MG63 (cell line): ENCODE measurements around the gene MYL10. TPM values are rescaled to one million over a fixed set of nuclear protein-coding genes. Genes with fewer than 3 reads are reported as not detected.

Source experiments
- DNase-seq: peaks from one replicate; pipeline ENCODE4 v3.0.0-alpha.2; 2020
- H3K27me3 ChIP-seq: fragments of 250-450 bp; sonication (Bioruptor Pico); 2 replicates; pipeline ENCODE4 v1.5.1; 2020; ENCODE audit warnings: mild to moderate bottlenecking, moderate library complexity
- H3K36me3 ChIP-seq: fragments of 250-450 bp; sonication (Bioruptor Pico); 2 replicates; pipeline ENCODE4 v1.5.1; 2020; ENCODE audit warnings: mild to moderate bottlenecking, moderate library complexity
- H3K4me3 ChIP-seq: fragments of 250-450 bp; sonication (Bioruptor Pico); 2 replicates; pipeline ENCODE4 v1.5.1; 2020; ENCODE audit warnings: mild to moderate bottlenecking, moderate library complexity
- H3K9me3 ChIP-seq: fragments of 250-450 bp; sonication (Bioruptor Pico); 2 replicates; pipeline ENCODE4 v1.5.1; 2020; ENCODE audit warnings: mild to moderate bottlenecking, moderate library complexity
- total RNA-seq: library from RNA; depleted of rRNA; stranded (reverse); fragments of >200 nt; shearing (Covaris generic); gene quantifications from 2 replicates; pipeline ENCODE4 v1.2.3, GENCODE V29; 2014; ENCODE audit warnings: low replicate concordance

Gene MYL10
- total RNA-seq, 1 experiment from 2014 or later, result not detected

GRCh38 chr7:101595246-101595645 is 33.9 kb downstream of the MYL10 start:
- no peaks in the 10 kb centered on the region for H3K27me3 ChIP-seq
- no peak for DNase-seq
- no peaks in the 10 kb centered on the region for H3K36me3 ChIP-seq
- no peak overlapping the region for H3K4me3 ChIP-seq
- no peaks in the 10 kb centered on the region for H3K9me3 ChIP-seq

DNA sequence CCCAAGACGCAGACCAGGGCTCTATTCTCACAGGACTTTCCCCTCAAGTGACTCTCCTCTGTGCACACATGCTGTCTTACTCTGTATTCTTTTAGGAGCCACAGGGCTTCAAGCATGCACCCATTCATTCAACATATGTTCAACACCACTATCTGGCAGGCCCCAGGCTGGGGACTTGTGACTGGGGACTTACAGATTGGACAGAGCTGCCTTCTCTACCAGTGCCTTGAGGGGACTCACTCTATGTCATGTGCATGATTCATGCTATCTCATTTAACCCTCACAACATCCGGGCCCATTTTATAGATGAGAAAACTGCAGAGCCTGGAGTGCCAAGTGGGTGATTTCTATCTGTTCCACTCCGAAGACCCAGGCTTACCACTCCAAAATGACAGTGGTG is 34.3 kb downstream of the MYL10 start:
- Histone ChIP-seq H3K9me3 (no peaks in the 10 kb centered on the region), H3K4me3 (no peak overlapping the region), H3K27me3 (no peaks in the 10 kb centered on the region), H3K36me3 (no peaks in the 10 kb centered on the region)
- no peak for DNase-seq

- H3K27me3 ChIP-seq, result no peaks in the 10 kb centered on the region
- H3K36me3 ChIP-seq, result no peaks in the 10 kb centered on the region
- no peak overlapping the region for H3K4me3 ChIP-seq
- DNase-seq, result no peak
- no peaks in the 10 kb centered on the region for H3K9me3 ChIP-seq
Measured at GRCh38 chr7:101593556-101593955, 35.5 kb downstream of the MYL10 start.

GRCh38 chr7:101591504-101591903 is 37.6 kb downstream of the MYL10 start:
- no peaks in the 10 kb centered on the region for H3K36me3 ChIP-seq
- no peak for DNase-seq
- no peak overlapping the region for H3K4me3 ChIP-seq
- no peaks in the 10 kb centered on the region for H3K9me3 ChIP-seq
- no peaks in the 10 kb centered on the region for H3K27me3 ChIP-seq

- H3K4me3 ChIP-seq, result no peak overlapping the region
- no peaks in the 10 kb centered on the region for H3K27me3 ChIP-seq
- no peak for DNase-seq
- no peaks in the 10 kb centered on the region for H3K36me3 ChIP-seq
- H3K9me3 ChIP-seq, result no peaks in the 10 kb centered on the region
Measured at GRCh38 chr7:101590663-101591435, 38.2 kb downstream of the MYL10 start.

DNA sequence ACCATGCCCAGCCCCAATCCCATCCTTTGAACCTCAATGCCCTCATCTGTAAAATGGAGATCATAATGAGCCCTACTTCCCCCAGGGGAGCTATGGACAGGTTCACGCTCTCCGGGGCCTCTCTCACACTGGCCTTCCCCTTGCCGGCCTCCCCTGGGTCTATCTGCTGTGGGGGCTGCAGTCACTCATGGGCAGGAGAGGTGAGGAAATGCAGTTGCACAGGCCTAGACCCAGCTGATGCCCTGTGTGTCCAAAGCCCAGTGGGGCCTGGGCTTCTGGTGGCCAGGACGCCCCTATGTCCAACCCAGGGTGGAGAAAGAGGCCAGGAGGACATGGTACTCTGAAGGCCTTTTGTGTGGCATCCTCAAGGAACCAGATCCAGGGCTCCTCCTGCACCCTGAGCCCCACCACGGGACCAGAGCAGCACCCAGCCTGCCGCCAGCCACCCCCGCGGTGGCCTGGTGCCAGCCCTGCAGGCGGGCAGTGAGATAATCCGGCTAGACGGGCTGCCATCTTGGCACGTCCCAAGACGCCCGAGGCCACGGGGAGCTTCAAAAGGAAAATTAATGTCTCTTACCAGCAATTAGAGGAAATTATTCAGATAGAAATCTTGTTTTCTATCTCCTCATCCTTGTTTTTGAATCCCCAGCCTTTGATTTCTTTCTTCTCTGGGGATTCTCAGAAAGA is 39.0 kb downstream of the MYL10 start:
- no peaks in the 10 kb centered on the region for H3K27me3 ChIP-seq
- no peak overlapping the region for H3K4me3 ChIP-seq
- no peaks in the 10 kb centered on the region for H3K36me3 ChIP-seq
- no peak for DNase-seq
- no peaks in the 10 kb centered on the region for H3K9me3 ChIP-seq

DNA sequence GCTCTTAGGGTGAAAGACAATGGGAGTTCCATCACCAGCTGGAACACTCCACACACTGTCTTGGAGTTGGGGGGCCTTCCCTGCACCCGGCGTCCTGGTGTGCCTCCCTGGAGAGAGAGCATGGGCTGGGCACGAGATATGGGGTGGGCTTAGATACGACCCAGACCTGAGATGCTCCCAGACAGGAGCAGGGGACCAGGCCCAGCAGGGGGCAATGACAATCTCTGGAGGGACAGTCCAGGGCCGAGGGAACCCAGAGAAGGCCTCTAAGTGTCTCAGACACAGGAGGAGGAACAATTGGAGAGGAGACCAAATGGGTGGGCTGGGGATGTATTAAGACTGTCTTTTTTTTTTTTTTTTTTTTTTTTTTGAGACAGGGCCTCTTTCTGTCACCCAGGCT is 40.0 kb downstream of the MYL10 start:
- no peak for DNase-seq
- Histone ChIP-seq H3K9me3 (no peaks in the 10 kb centered on the region), H3K27me3 (no peaks in the 10 kb centered on the region), H3K36me3 (no peaks in the 10 kb centered on the region), H3K4me3 (no peak overlapping the region)

- H3K4me3 ChIP-seq, result no peak overlapping the region
- no peaks in the 10 kb centered on the region for H3K27me3 ChIP-seq
- no peak for DNase-seq
- H3K36me3 ChIP-seq, result no peaks in the 10 kb centered on the region
- no peaks in the 10 kb centered on the region for H3K9me3 ChIP-seq
Measured at GRCh38 chr7:101588131-101588935, 40.8 kb downstream of the MYL10 start.

GRCh38 chr7:101586906-101587677 is 42.0 kb downstream of the MYL10 start:
- Histone ChIP-seq H3K27me3 (no peaks in the 10 kb centered on the region), H3K36me3 (no peaks in the 10 kb centered on the region), H3K9me3 (no peaks in the 10 kb centered on the region), H3K4me3 (no peak overlapping the region)
- no peak for DNase-seq

DNA sequence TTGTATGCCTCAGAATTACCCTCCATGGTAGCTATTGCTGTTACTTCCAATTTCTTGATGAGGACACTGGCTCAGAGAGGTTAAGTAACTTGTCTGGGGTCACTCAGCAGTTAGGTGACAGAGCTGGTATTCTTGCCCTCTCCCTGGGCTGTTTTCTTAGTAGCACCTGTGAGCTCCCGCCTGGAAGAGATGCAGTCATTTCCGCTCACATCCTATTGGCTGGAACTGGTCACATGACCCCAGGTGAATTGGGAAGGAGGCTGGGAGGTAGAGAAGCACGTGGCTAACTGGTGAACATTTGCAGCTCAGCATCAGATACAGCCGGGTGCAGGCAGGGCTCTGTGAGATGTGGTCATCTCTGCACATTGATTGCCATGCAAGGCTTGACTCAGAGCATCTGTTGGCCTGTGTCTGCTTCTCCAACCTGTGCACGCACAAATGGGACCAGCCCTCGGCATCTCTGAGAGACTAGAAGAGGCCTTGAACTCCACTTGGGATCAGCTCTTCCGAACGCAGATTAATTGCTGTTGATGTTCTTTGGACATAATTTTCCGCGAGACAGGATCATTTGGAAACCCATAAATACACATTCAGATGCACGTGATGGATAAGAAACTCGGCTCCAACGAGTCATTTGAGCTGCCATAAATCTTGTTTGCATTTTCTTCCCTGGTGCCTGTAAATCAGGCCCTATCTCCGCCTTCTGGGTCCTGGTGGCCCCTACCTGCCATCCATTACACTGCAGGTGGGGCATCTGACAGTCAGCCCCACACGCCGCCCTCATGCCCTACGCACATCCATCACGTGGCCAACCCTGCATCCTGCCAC is 42.8 kb downstream of the MYL10 start:
- H3K36me3 ChIP-seq, result no peaks in the 10 kb centered on the region
- no peak for DNase-seq
- no peaks in the 10 kb centered on the region for H3K9me3 ChIP-seq
- H3K27me3 ChIP-seq, result no peaks in the 10 kb centered on the region
- H3K4me3 ChIP-seq, result no peak overlapping the region

DNA sequence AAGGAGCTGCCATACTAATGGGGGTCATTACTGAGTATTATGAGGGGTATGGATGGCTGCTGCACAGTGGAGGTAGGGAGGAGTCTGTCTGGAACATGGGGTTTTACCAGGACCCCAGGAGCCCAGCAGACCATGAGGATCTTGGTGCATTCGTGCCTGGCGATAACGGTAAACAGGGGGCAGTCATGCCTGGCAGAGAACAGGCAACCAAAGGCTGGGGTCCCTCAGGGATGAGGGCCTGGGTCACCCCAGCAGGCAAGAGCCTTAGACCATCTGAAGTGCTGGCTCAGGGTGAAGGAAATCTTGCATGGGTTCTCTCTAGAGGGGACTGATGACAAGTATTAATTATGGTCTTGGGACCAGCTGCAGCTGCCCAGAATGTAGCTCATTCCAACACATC is 46.1 kb downstream of the MYL10 start:
- no peaks in the 10 kb centered on the region for H3K36me3 ChIP-seq
- H3K4me3 ChIP-seq, result no peak overlapping the region
- DNase-seq, result no peak
- H3K27me3 ChIP-seq, result no peaks in the 10 kb centered on the region
- no peaks in the 10 kb centered on the region for H3K9me3 ChIP-seq

DNA sequence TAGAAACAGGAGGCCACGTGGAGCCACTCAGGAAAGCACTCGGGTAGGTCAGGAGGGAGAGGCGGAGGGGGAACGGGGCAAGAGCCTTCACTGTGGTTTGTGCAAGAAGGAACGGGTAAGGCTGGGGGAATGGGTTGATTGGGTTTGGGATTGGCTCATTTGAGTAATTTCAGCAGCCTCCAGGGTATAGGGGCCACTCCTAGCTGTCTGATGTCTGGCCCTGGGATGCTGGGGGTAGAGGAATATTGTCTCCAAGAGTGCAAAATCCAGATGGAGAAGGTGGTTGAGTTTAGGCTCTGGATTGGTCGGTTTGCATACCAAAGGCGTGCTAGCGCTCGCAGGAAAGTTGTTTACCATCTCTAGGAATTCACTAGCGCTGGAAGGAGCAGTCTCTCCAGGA is 47.2 kb downstream of the MYL10 start:
- Histone ChIP-seq H3K4me3 (no peak overlapping the region), H3K27me3 (no peaks in the 10 kb centered on the region), H3K9me3 (no peaks in the 10 kb centered on the region), H3K36me3 (no peaks in the 10 kb centered on the region)
- no peak for DNase-seq

DNA sequence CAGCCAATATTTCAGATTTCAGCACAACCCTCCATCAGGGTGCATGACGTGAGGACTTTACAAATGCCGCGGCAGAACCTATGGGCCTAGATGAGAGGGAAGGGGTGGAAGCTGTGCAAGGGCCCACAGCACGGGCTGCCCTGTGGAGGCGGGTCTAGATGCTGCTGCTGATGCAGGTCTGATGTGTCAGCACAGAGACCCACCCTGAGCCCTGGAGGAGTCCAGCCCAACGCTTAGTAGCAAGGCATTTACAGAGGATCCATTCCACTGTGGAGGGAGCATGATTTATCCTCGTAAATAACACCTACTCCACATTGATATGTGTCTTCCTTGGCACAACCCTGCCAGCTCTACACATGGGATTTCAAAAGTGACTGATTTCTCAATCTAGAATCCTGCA is 48.5 kb downstream of the MYL10 start:
- no peak for DNase-seq
- Histone ChIP-seq H3K27me3 (no peaks in the 10 kb centered on the region), H3K4me3 (no peak overlapping the region), H3K9me3 (no peaks in the 10 kb centered on the region), H3K36me3 (no peaks in the 10 kb centered on the region)

DNA sequence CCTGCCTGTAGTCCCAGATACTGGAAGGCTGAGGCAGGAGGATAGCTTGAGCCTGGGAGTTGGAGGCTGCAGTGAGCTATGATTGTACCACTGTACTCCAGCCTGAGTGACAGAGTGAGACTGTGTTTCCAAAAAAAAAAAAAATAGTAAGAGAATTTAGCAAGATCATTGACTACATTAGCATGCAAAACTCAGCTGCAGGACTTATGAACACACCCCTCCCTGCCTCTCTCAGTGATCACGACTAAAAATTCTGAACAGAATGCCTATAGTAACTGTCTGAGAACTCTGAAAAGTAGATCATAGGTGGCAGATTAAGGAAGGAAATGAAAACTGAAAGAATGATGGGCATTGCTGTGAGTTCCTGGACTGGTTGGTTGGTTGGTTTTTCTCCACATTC is 50.5 kb downstream of the MYL10 start:
- H3K36me3 ChIP-seq, result no peaks in the 10 kb centered on the region
- H3K4me3 ChIP-seq, result no peak overlapping the region

GRCh38 chr7:101576998-101577397 is 52.1 kb downstream of the MYL10 start:
- DNase-seq, result no peak
- Histone ChIP-seq H3K4me3 (no peak overlapping the region), H3K36me3 (no peaks in the 10 kb centered on the region), H3K9me3 (no peaks in the 10 kb centered on the region), H3K27me3 (no peaks in the 10 kb centered on the region)

More for the DNA sequence above, 50.5 kb downstream of the MYL10 start:
- H3K9me3 ChIP-seq, result no peaks in the 10 kb centered on the region
- H3K27me3 ChIP-seq, result no peaks in the 10 kb centered on the region
- DNase-seq, result no peak

DNA sequence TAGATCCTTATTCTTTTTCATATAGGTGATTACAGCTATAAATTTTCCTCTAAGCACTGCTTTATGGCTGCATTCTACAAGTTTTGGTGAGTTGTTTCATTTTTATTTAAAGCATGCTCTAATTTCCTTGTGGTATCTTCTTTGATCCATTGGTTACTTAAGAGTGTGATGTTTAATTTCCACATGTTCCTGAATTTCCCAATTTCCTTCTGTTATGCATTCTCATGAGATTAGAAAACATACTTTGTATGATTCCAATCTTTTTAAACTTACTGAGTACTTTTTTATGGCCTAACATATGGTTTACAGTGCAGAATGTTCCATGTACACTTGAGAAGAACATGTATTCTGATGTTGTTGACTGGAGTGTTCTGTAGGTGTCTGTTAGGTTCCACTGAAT is 53.4 kb downstream of the MYL10 start:
- no peak for DNase-seq
- Histone ChIP-seq H3K27me3 (no peaks in the 10 kb centered on the region), H3K4me3 (no peak overlapping the region), H3K9me3 (no peaks in the 10 kb centered on the region), H3K36me3 (no peaks in the 10 kb centered on the region)
